GM23248 (cell line): ENCODE measurements around the gene RPRD1B. TPM values are rescaled to one million over a fixed set of nuclear protein-coding genes. Genes with fewer than 3 reads are reported as not detected.
A peak's percentile ranks its signal among the peaks of the same experiment; 100 is the strongest.

Experiments
- DNase-seq: peaks from one replicate; pipeline ENCODE4 v3.0.0-alpha.2; 2015
- H2AFZ ChIP-seq: fragments of 200-600 bp; sonication (generic); 2 replicates; pipeline ENCODE4 v1.6.1; 2016; ENCODE audit warnings: antibody characterized with exemption
- H3F3A ChIP-seq: fragments of 200-600 bp; sonication (generic); 2 replicates; pipeline ENCODE4 v1.6.1; 2016; ENCODE audit warnings: mild to moderate bottlenecking, antibody characterized with exemption, mixed run types; ENCODE audit not compliant: insufficient read depth
- H3K27ac ChIP-seq: fragments of 200-600 bp; sonication (generic); 2 replicates; pipeline ENCODE4 v1.5.1; 2016; ENCODE audit warnings: mild to moderate bottlenecking
- H3K27me3 ChIP-seq: fragments of 200-600 bp; sonication (generic); replicated peaks from 2 replicates; pipeline ENCODE4 v1.6.1; 2016; ENCODE audit warnings: mild to moderate bottlenecking; ENCODE audit not compliant: insufficient read depth
- H3K36me3 ChIP-seq: fragments of 200-600 bp; sonication (generic); 2 replicates; pipeline ENCODE4 v1.6.1; 2016; ENCODE audit warnings: low read depth, mild to moderate bottlenecking
- H3K4me1 ChIP-seq: fragments of 200-600 bp; sonication (generic); 2 replicates; pipeline ENCODE4 v1.6.1; 2016; ENCODE audit warnings: mild to moderate bottlenecking; ENCODE audit not compliant: insufficient read depth
- H3K4me2 ChIP-seq: fragments of 200-600 bp; sonication (generic); one replicate; pipeline ENCODE4 v1.6.1; 2016; ENCODE audit warnings: mild to moderate bottlenecking; ENCODE audit not compliant: unreplicated experiment
- H3K4me3 ChIP-seq: fragments of 200-600 bp; sonication (generic); 2 replicates; pipeline ENCODE4 v1.5.1; 2016; ENCODE audit warnings: mild to moderate bottlenecking
- H3K79me2 ChIP-seq: fragments of 200-600 bp; sonication (generic); 2 replicates; pipeline ENCODE4 v1.6.1; 2016; ENCODE audit warnings: mild to moderate bottlenecking; ENCODE audit not compliant: insufficient read depth
- H3K9ac ChIP-seq: fragments of 200-600 bp; sonication (generic); 2 replicates; pipeline ENCODE4 v1.6.1; 2016; ENCODE audit warnings: mild to moderate bottlenecking
- H3K9me2 ChIP-seq: fragments of 200-600 bp; sonication (generic); 2 replicates; pipeline ENCODE4 v1.6.1; 2016; ENCODE audit warnings: mixed run types, mild to moderate bottlenecking, moderate library complexity; ENCODE audit not compliant: insufficient read depth
- H3K9me3 ChIP-seq: fragments of 200-600 bp; sonication (generic); one replicate; pipeline ENCODE4 v1.6.1; 2017; ENCODE audit warnings: low read depth
- H4K20me1 ChIP-seq: fragments of 200-600 bp; sonication (generic); 2 replicates; pipeline ENCODE4 v1.6.0; 2016; ENCODE audit not compliant: insufficient read depth
- EZH2 ChIP-seq: fragments of 200-600 bp; sonication (generic); IDR thresholded peaks from 2 replicates; pipeline ENCODE4 v1.6.1; 2018; ENCODE audit warnings: antibody characterized with exemption, mild to moderate bottlenecking; ENCODE audit not compliant: insufficient read depth, poor library complexity, severe bottlenecking
- EZH2phosphoT487 ChIP-seq: fragments of 200-600 bp; sonication (generic); IDR thresholded peaks from 2 replicates; pipeline ENCODE4 v1.6.1; 2018; ENCODE audit warnings: antibody characterized with exemption, moderate library complexity, mild to moderate bottlenecking, low read depth; ENCODE audit not compliant: insufficient read depth
- WGBS, 2 experiments: methylation state at CpG; one replicate each; pipeline ENCODE4 v1.1.6; 2015 to 2017; ENCODE audit warnings: low lambda C conversion rate in 2 of 2, low coverage in 1 of 2; ENCODE audit errors: missing lambda C conversion rate in 2 of 2; 5-methylcytosine and 5-hydroxymethylcytosine counted together
- in situ Hi-C: fragments of 300-500 bp; cut with MboI; formaldehyde crosslinking; loops from 2 replicates; pipeline ENCODE4 v1.15.0; 2020
- polyA plus RNA-seq: library from polyadenylated mRNA; unstranded; fragments of >200 nt; fragmentation: Nextera tagmentation; extraction: Ambion mirVana; gene quantifications from 2 replicates; pipeline ENCODE4 v1.2.1, GENCODE V29; 2016
- total RNA-seq: library from RNA; depleted of rRNA; stranded (reverse); fragments of >200 nt; shearing (Covaris generic); gene quantifications from 2 replicates; pipeline ENCODE4 v1.2.3, GENCODE V29; 2014

RPRD1B gene
- total and polyA plus RNA-seq, 2 experiments from 2014 or later = 13.5 to 15.6 TPM

DNA sequence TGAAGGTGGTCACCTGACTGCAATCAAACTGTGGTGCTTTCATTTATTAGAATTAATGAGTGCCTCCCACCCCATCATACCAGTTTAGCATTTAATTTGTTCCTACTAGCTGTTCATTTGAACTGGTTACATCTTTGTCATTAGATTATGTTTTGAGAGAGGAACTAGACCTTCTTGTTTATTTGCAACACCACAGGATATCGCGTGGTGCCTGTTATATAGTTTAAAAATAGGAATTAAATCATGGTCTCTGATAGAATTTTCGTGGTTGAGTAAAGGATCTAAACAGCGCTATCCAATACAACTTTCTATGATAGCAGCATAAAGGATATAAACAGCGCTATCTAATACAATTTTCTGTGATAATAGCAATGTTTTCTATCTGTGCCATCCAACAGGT is 2.8 kb downstream of the RPRD1B start:
- Histone ChIP-seq H3K27ac (no peak overlapping the region), H3K27me3 (no peaks in the 10 kb centered on the region), H2AFZ (no peak overlapping the region), H3K79me2 (peaks cover 98% of the 10 kb centered on the region), H3K9ac (no peak overlapping the region), H3K4me1 (peaks cover 17% of the 10 kb centered on the region), H3K9me2 (no peaks in the 10 kb centered on the region), H3K36me3 (peaks cover 18% of the 10 kb centered on the region), H3K9me3 (no peaks in the 10 kb centered on the region), H3F3A (no peaks in the 10 kb centered on the region), H3K4me3 (no peak overlapping the region), H4K20me1 (no peaks in the 10 kb centered on the region), H3K4me2 (no peak overlapping the region)
- no peak for DNase-seq
- in situ Hi-C loops = no loop called here
- TF ChIP-seq EZH2phosphoT487 (no peak), EZH2 (no peak)
- WGBS, 2 experiments = 88 to 95% methylated on average over 5 of the region's 5 CpGs

DNA sequence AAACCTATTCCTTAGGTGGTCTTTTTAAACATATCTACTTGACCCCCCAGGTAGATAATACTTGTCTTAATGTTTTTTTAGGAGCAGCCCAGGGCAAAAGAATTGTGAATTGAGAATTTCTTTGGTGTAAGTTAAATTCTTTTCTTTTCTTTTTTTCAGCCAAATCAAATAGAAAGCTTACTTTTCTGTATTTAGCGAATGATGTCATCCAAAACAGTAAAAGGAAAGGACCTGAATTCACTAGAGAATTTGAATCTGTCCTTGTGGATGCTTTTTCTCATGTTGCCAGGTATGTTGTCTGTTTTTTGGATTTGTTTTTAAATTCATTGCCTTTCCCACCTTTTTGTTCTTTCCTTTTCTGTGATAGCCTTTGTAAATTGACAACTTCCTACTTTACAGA is 6.7 kb downstream of the RPRD1B start:
- H4K20me1 ChIP-seq = peaks cover 6% of the 10 kb centered on the region; the same call in 1 of the 2 replicates
- no peak overlapping the region for H3K27ac ChIP-seq
- H3K27me3 ChIP-seq = no peaks in the 10 kb centered on the region
- 93 to 97% methylated on average over 1 of the region's 1 CpG for WGBS, 2 experiments
- no peak overlapping the region for H3K4me3 ChIP-seq
- TF ChIP-seq EZH2 = no peak
- no peak for TF ChIP-seq EZH2phosphoT487
- no peaks in the 10 kb centered on the region for H3K9me2 ChIP-seq
- H2AFZ ChIP-seq = no peak overlapping the region
- DNase-seq = no peak
- H3F3A ChIP-seq = peaks cover 30% of the 10 kb centered on the region
- peaks cover 87% of the 10 kb centered on the region for H3K79me2 ChIP-seq
- H3K4me1 ChIP-seq = peaks cover 14% of the 10 kb centered on the region; the same call in 1 of the 2 replicates
- H3K9me3 ChIP-seq = no peaks in the 10 kb centered on the region
- H3K9ac ChIP-seq = no peak overlapping the region
- peaks cover 20% of the 10 kb centered on the region for H3K36me3 ChIP-seq
- in situ Hi-C loops = no loop called here
- H3K4me2 ChIP-seq = no peak overlapping the region

DNA sequence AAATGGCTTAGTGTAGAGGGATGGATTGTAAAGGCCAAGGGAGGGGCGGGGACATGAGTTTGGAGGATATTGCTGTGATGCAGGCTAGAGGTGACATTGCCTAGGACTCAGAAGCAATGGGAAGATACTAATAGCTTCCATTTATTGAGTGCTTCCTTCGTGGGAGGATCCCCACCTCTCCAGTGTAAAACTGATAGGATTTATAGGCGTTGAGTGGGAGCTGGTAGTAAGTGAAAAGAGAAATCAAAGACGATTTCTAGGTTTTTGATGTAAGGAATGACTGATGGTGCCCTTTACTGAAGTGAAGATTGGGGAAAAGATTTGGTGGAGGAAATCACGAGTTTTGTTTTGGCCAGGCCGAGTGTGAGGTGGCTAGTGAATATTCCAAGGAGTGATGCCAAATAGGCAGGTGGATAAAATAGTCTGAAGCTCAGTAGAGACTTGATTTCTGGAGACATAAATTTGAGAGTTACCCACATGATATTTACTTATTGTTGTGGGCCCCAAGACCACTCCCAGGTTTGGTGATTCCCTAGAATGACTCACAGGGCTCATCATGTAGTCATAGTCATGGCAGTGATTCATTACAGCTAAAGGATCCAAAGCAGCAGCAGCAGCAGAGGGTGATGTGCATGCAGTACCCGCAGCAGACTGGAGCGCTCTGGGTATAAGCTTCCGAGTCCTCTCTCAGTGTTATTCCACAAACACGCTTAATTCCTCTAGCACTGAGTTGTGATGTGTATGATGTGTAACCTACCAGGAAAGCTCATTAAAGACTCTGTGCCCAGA is 10.2 kb downstream of the RPRD1B start:
- H3K36me3 ChIP-seq = peaks cover 18% of the 10 kb centered on the region
- peak; percentile 91 for DNase-seq
- H3F3A ChIP-seq = peaks cover 43% of the 10 kb centered on the region

DNA sequence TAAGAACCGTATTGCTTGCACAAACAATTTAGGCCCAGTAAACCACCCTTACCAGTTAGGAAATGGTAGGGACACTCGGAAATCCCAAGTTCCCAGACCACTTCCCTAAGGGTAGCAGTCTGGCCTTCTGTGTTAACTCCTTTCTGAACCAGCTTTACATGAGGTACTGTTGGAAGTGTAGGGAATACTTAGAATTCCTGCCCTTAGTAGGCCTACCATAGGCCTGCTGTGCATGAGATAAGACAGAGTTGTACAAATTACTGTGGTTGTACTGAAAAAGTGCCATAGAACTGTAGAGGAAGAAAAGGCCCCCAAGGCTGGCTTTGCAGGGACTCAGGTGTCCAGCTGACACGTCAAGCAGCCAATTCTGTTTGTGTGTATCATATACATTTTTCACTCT is 11.1 kb downstream of the RPRD1B start:
- Histone ChIP-seq H3K27me3 (no peaks in the 10 kb centered on the region), H3K79me2 (peaks cover 86% of the 10 kb centered on the region), H3K9me3 (no peaks in the 10 kb centered on the region), H3K4me1 (peaks cover 22% of the 10 kb centered on the region), H4K20me1 (peaks cover 11% of the 10 kb centered on the region; the same call in 1 of the 2 replicates), H3F3A (peaks cover 46% of the 10 kb centered on the region), H2AFZ (no peak overlapping the region), H3K9me2 (no peaks in the 10 kb centered on the region), H3K4me2 (no peak overlapping the region), H3K36me3 (peaks cover 18% of the 10 kb centered on the region), H3K4me3 (no peak overlapping the region), H3K9ac (no peak overlapping the region), H3K27ac (no peak overlapping the region)
- in situ Hi-C loops = no loop called here
- TF ChIP-seq EZH2phosphoT487 = no peak
- no peak for TF ChIP-seq EZH2
- 98 to 100% methylated on average over 3 of the region's 3 CpGs for WGBS, 2 experiments
- no peak for DNase-seq

More for the DNA sequence above, 10.2 kb downstream of the RPRD1B start:
- 65 to 66% methylated on average over 10 of the region's 10 CpGs for WGBS, 2 experiments
- H3K4me1 ChIP-seq = peaks cover 20% of the 10 kb centered on the region; the same call in 1 of the 2 replicates
- peaks cover 87% of the 10 kb centered on the region for H3K79me2 ChIP-seq
- H3K27me3 ChIP-seq = no peaks in the 10 kb centered on the region
- H3K9me2 ChIP-seq = no peaks in the 10 kb centered on the region
- H3K9ac ChIP-seq = no peak overlapping the region
- no peaks in the 10 kb centered on the region for H3K9me3 ChIP-seq
- TF ChIP-seq EZH2 (no peak), EZH2phosphoT487 (no peak)
- H4K20me1 ChIP-seq = peaks cover 11% of the 10 kb centered on the region; the same call in 1 of the 2 replicates
- H3K4me2 ChIP-seq = no peak overlapping the region
- no peak overlapping the region for H2AFZ ChIP-seq
- in situ Hi-C loops = no loop called here
- peak overlapping the region; percentile 70 for H3K27ac ChIP-seq
- no peak overlapping the region for H3K4me3 ChIP-seq
